Upper lobe of left lung (tissue), 6 donors: ENCODE measurements around the gene CMTM4. TPM values are rescaled to one million over a fixed set of nuclear protein-coding genes. Genes with fewer than 3 reads are reported as not detected.
A peak's percentile ranks its signal among the peaks of the same experiment; 100 is the strongest.

ENCODE experiments used
- ATAC-seq, 2 donors: fragments of 200-7000 bp; cut with Tn5 transposase; one replicate each; pipeline ENCODE4 v1.9.1; 2022; ENCODE audit warnings: mild to moderate bottlenecking in 2 of 2, moderate library complexity in 2 of 2; ENCODE audit not compliant: low FRiP score in 2 of 2
- DNase-seq, 2 donors: peaks; one replicate each; pipeline ENCODE4 v3.0.0-alpha.2; 2019 to 2020
- H3K27ac ChIP-seq, 4 donors: fragments of 200-600 bp; sonication (generic); one replicate each; pipeline ENCODE4 v1.5.1; 2016 to 2019
- H3K27me3 ChIP-seq, 4 donors: fragments of 200-600 bp; sonication (generic); one replicate each; pipeline ENCODE4 v1.5.1; 2017 to 2019
- H3K36me3 ChIP-seq, 4 donors: fragments of 200-600 bp; sonication (generic); one replicate each; pipeline ENCODE4 v1.5.1; 2016 to 2019
- H3K4me1 ChIP-seq, 4 donors: fragments of 200-600 bp; sonication (generic); one replicate each; pipeline ENCODE4 v1.5.1; 2018 to 2019
- H3K4me3 ChIP-seq, 4 donors: fragments of 200-600 bp; sonication (generic); one replicate each; pipeline ENCODE4 v1.5.1; 2017 to 2019; ENCODE audit warnings: mild to moderate bottlenecking in 2 of 4, moderate library complexity in 1 of 4
- H3K9me3 ChIP-seq, 4 donors: fragments of 200-600 bp; sonication (generic); one replicate each; pipeline ENCODE4 v1.5.1; 2018 to 2019
- EP300 ChIP-seq, 4 donors: sonication (generic); formaldehyde crosslinking; IDR thresholded peaks; one replicate each; pipeline ENCODE4 v1.5.1; 2017; ENCODE audit warnings: antibody characterized with exemption in 4 of 4, control low read depth in 2 of 4
- POLR2A ChIP-seq, 4 donors: fragments of 450-650 bp; IDR thresholded peaks; one replicate each; pipeline ENCODE4 v1.5.1; 2016 to 2017; ENCODE audit warnings: antibody characterized with exemption in 4 of 4, mild to moderate bottlenecking in 2 of 4
- POLR2AphosphoS5 ChIP-seq, 2 donors: sonication (generic); formaldehyde crosslinking; IDR thresholded peaks; one replicate each; pipeline ENCODE4 v1.5.1; 2017; ENCODE audit warnings: antibody characterized with exemption in 2 of 2
- WGBS, 2 donors: methylation state at CpG; one replicate each; pipeline ENCODE4 v1.1.5; 2017 to 2018; 5-methylcytosine and 5-hydroxymethylcytosine counted together
- total RNA-seq, 6 donors: library from RNA; depleted of rRNA in 4 of 6; stranded (reverse); fragments of >200 nt in 4 of 6; gene quantifications; one replicate each; pipeline versions ENCODE4 v1.1.0 to v1.2.1, GENCODE V29; 2016 to 2021
- TF ChIP-seq, protein P1 (sequence below), 6 experiments: fragments of 450-650 bp in 4 of 6; fragments of 200-600 bp in 2 of 6; sonication (generic) in 2 of 6; IDR thresholded peaks; one replicate each; pipeline ENCODE4 v1.5.1; 2016 to 2019; ENCODE audit warnings: antibody characterized with exemption in 6 of 6
- donor health status: DM: no; HTN: no; CAD: no; lungs with moderate emphysema.
- donor health status: DM: no; HTN: yes; CAD: no; lungs with severe emphysema.

CMTM4 gene
- total RNA-seq, 6 donors from 2014 or later, result 35.6 to 82.1 (median 55.1) TPM

- Histone ChIP-seq H3K4me3 (no peak overlapping the region), H3K27me3 (no peaks in the 10 kb centered on the region), H3K27ac (peak overlapping the region in 3 of 4 donors; percentile 3 to 28 (median 7)), H3K9me3 (no peaks in the 10 kb centered on the region), H3K36me3 (peaks cover 10 to 61% (median 47%) of the 10 kb centered on the region in 4 donors), H3K4me1 (peaks cover 21 to 41% (median 34%) of the 10 kb centered on the region in 4 donors)
- WGBS, 2 donors, result 81 to 97% methylated on average over 8 to 12 of the region's 12 CpGs
- DNase-seq, result no peak
- ATAC-seq, result no peak
- TF ChIP-seq POLR2A (IDR thresholded peaks at IDR 0.05) (no peak), EP300 (IDR thresholded peaks at IDR 0.05) (no peak), POLR2AphosphoS5 (IDR thresholded peaks at IDR 0.05) (no peak)
- TF ChIP-seq, protein P1, sequence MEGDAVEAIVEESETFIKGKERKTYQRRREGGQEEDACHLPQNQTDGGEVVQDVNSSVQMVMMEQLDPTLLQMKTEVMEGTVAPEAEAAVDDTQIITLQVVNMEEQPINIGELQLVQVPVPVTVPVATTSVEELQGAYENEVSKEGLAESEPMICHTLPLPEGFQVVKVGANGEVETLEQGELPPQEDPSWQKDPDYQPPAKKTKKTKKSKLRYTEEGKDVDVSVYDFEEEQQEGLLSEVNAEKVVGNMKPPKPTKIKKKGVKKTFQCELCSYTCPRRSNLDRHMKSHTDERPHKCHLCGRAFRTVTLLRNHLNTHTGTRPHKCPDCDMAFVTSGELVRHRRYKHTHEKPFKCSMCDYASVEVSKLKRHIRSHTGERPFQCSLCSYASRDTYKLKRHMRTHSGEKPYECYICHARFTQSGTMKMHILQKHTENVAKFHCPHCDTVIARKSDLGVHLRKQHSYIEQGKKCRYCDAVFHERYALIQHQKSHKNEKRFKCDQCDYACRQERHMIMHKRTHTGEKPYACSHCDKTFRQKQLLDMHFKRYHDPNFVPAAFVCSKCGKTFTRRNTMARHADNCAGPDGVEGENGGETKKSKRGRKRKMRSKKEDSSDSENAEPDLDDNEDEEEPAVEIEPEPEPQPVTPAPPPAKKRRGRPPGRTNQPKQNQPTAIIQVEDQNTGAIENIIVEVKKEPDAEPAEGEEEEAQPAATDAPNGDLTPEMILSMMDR (IDR thresholded peaks at IDR 0.05), result no peak
These were observed 87.4 kb downstream of the CMTM4 start for GRCh38 chr16:66609139-66609510.

GRCh38 chr16:66608241-66609138 lies 88.1 kb downstream of the CMTM4 start:
- Histone ChIP-seq H3K36me3 (peaks cover 9 to 55% (median 42%) of the 10 kb centered on the region in 4 donors), H3K4me1 (peaks cover 25 to 47% (median 39%) of the 10 kb centered on the region in 4 donors), H3K27ac (peak overlapping the region; percentile 3 to 28 (median 12)), H3K4me3 (no peak overlapping the region), H3K27me3 (no peaks in the 10 kb centered on the region), H3K9me3 (no peaks in the 10 kb centered on the region)
- TF ChIP-seq POLR2A (IDR thresholded peaks at IDR 0.05) (no peak), POLR2AphosphoS5 (IDR thresholded peaks at IDR 0.05) (peak in 1 of 2 donors; percentile 18), EP300 (IDR thresholded peaks at IDR 0.05) (no peak)
- TF ChIP-seq, protein P1 (IDR thresholded peaks at IDR 0.05), result peak; percentile 78 to 90 (median 86)
- DNase-seq (peak; percentile 93 to 96), ATAC-seq (peak; percentile 47 to 82)
- 43 to 60% methylated on average over 10 to 14 of the region's 17 CpGs for WGBS, 2 donors

GRCh38 chr16:66605979-66606751 lies 90.4 kb downstream of the CMTM4 start:
- DNase-seq (no peak), ATAC-seq (no peak)
- 51 to 54% methylated on average over 6 to 8 of the region's 10 CpGs for WGBS, 2 donors
- Histone ChIP-seq H3K9me3 (no peaks in the 10 kb centered on the region), H3K4me3 (peak overlapping the region in 3 of 4 donors; percentile 77 to 83 (median 77)), H3K27ac (peak overlapping the region; percentile 93 to 97 (median 95)), H3K27me3 (no peaks in the 10 kb centered on the region), H3K36me3 (peaks cover 0 to 31% (median 20%) of the 10 kb centered on the region in 4 donors), H3K4me1 (peaks cover 26 to 47% (median 39%) of the 10 kb centered on the region in 4 donors)
- TF ChIP-seq, protein P1 (IDR thresholded peaks at IDR 0.05), result no peak
- TF ChIP-seq POLR2AphosphoS5 (IDR thresholded peaks at IDR 0.05) (no peak), EP300 (IDR thresholded peaks at IDR 0.05) (no peak), POLR2A (IDR thresholded peaks at IDR 0.05) (no peak)

GRCh38 chr16:66605177-66605978 lies 91.2 kb downstream of the CMTM4 start:
- 2 to 6% methylated on average over 7 to 38 of the region's 61 CpGs for WGBS, 2 donors
- TF ChIP-seq EP300 (IDR thresholded peaks at IDR 0.05) (no peak), POLR2AphosphoS5 (IDR thresholded peaks at IDR 0.05) (peak in 1 of 2 donors; percentile 41), POLR2A (IDR thresholded peaks at IDR 0.05) (peak in 2 of 4 donors; percentile 19 to 31)
- TF ChIP-seq, protein P1 (IDR thresholded peaks at IDR 0.05), result no peak
- Histone ChIP-seq H3K4me3 (peak overlapping the region; percentile 72 to 83 (median 77)), H3K36me3 (peaks cover 0 to 24% (median 13%) of the 10 kb centered on the region in 4 donors), H3K9me3 (no peaks in the 10 kb centered on the region), H3K27me3 (no peaks in the 10 kb centered on the region), H3K27ac (peak overlapping the region; percentile 93 to 97 (median 95)), H3K4me1 (peaks cover 26 to 47% (median 39%) of the 10 kb centered on the region in 4 donors)
- DNase-seq (peak in 1 of 2 donors; percentile 48), ATAC-seq (peak; percentile 29 to 75)
